Breast epithelium (tissue), 3 donors: ENCODE results near the gene TMTC2.

Source experiments
- POLR2A ChIP-seq: fragments of 450-650 bp; IDR thresholded peaks from one replicate; pipeline ENCODE4 v1.6.1; 2016; ENCODE audit warnings: antibody characterized with exemption, mild to moderate bottlenecking, moderate library complexity
- POLR2AphosphoS5 ChIP-seq, 3 donors: sonication (generic); formaldehyde crosslinking; IDR thresholded peaks; one replicate each; pipeline ENCODE4 v1.6.1; 2017; ENCODE audit warnings: antibody characterized with exemption in 3 of 3
- TF ChIP-seq, protein P1 (sequence below), 3 donors: fragments of 450-650 bp; IDR thresholded peaks; one replicate each; pipeline ENCODE4 v1.5.1; 2016 to 2017; ENCODE audit warnings: antibody characterized with exemption in 3 of 3, mild to moderate bottlenecking in 3 of 3, moderate library complexity in 3 of 3

DNA sequence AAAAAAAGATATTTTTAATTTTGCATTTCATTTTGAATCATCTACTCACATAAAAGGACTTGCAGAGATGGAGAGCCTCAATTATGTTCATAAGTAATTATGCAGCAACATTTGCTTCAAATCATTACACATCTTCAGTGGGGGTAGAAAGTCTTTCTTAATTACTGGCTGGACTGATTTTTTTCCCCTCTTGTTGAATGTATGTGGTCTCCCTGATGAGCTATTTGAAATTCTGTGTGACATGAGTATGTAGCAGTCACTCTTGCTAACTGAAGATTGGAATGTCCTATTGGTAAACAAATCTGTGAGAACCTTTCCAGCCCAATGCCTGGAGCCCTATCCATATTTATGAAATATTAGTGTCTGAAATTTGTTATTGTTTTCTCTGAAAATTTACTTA, 139.8 kb downstream of the TMTC2 start:
- TF ChIP-seq, protein P1, sequence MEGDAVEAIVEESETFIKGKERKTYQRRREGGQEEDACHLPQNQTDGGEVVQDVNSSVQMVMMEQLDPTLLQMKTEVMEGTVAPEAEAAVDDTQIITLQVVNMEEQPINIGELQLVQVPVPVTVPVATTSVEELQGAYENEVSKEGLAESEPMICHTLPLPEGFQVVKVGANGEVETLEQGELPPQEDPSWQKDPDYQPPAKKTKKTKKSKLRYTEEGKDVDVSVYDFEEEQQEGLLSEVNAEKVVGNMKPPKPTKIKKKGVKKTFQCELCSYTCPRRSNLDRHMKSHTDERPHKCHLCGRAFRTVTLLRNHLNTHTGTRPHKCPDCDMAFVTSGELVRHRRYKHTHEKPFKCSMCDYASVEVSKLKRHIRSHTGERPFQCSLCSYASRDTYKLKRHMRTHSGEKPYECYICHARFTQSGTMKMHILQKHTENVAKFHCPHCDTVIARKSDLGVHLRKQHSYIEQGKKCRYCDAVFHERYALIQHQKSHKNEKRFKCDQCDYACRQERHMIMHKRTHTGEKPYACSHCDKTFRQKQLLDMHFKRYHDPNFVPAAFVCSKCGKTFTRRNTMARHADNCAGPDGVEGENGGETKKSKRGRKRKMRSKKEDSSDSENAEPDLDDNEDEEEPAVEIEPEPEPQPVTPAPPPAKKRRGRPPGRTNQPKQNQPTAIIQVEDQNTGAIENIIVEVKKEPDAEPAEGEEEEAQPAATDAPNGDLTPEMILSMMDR (IDR thresholded peaks at IDR 0.05) = no peak
- TF ChIP-seq POLR2A = no peak
- no peak for TF ChIP-seq POLR2AphosphoS5 (IDR thresholded peaks at IDR 0.05)
